Upper lobe of left lung (tissue), 6 donors: ENCODE data around the gene RERE. TPM values are rescaled to one million over a fixed set of nuclear protein-coding genes. Genes with fewer than 3 reads are reported as not detected.

Experiments
- ATAC-seq, 2 donors: fragments of 200-7000 bp; cut with Tn5 transposase; one replicate each; pipeline ENCODE4 v1.9.1; 2022; ENCODE audit warnings: mild to moderate bottlenecking in 2 of 2, moderate library complexity in 2 of 2; ENCODE audit not compliant: low FRiP score in 2 of 2
- DNase-seq, 2 donors: peaks; one replicate each; pipeline ENCODE4 v3.0.0-alpha.2; 2019 to 2020
- H3K27ac ChIP-seq, 4 donors: fragments of 200-600 bp; sonication (generic); one replicate each; pipeline ENCODE4 v1.5.1; 2016 to 2019
- H3K27me3 ChIP-seq, 4 donors: fragments of 200-600 bp; sonication (generic); one replicate each; pipeline ENCODE4 v1.5.1; 2017 to 2019
- H3K36me3 ChIP-seq, 4 donors: fragments of 200-600 bp; sonication (generic); one replicate each; pipeline ENCODE4 v1.5.1; 2016 to 2019
- H3K4me1 ChIP-seq, 4 donors: fragments of 200-600 bp; sonication (generic); one replicate each; pipeline ENCODE4 v1.5.1; 2018 to 2019
- H3K4me3 ChIP-seq, 4 donors: fragments of 200-600 bp; sonication (generic); one replicate each; pipeline ENCODE4 v1.5.1; 2017 to 2019; ENCODE audit warnings: mild to moderate bottlenecking in 2 of 4, moderate library complexity in 1 of 4
- H3K9me3 ChIP-seq, 4 donors: fragments of 200-600 bp; sonication (generic); one replicate each; pipeline ENCODE4 v1.5.1; 2018 to 2019
- CTCF ChIP-seq, 6 experiments: fragments of 450-650 bp in 4 of 6; fragments of 200-600 bp in 2 of 6; sonication (generic) in 2 of 6; IDR thresholded peaks; one replicate each; pipeline ENCODE4 v1.5.1; 2016 to 2019; ENCODE audit warnings: antibody characterized with exemption in 6 of 6
- EP300 ChIP-seq, 4 donors: sonication (generic); formaldehyde crosslinking; IDR thresholded peaks; one replicate each; pipeline ENCODE4 v1.5.1; 2017; ENCODE audit warnings: antibody characterized with exemption in 4 of 4, control low read depth in 2 of 4
- POLR2A ChIP-seq, 4 donors: fragments of 450-650 bp; IDR thresholded peaks; one replicate each; pipeline ENCODE4 v1.5.1; 2016 to 2017; ENCODE audit warnings: antibody characterized with exemption in 4 of 4, mild to moderate bottlenecking in 2 of 4
- POLR2AphosphoS5 ChIP-seq, 2 donors: sonication (generic); formaldehyde crosslinking; IDR thresholded peaks; one replicate each; pipeline ENCODE4 v1.5.1; 2017; ENCODE audit warnings: antibody characterized with exemption in 2 of 2
- WGBS, 2 donors: methylation state at CpG; one replicate each; pipeline ENCODE4 v1.1.5; 2017 to 2018; 5-methylcytosine and 5-hydroxymethylcytosine counted together
- total RNA-seq, 6 donors: library from RNA; depleted of rRNA in 4 of 6; stranded (reverse); fragments of >200 nt in 4 of 6; gene quantifications; one replicate each; pipeline versions ENCODE4 v1.1.0 to v1.2.1, GENCODE V29; 2016 to 2021
- donor health status: DM: no; HTN: no; CAD: no; lungs with moderate emphysema.
- donor health status: DM: no; HTN: yes; CAD: no; lungs with severe emphysema.

The RERE gene
- total RNA-seq, 6 donors from 2014 or later, result 75.5 to 222 (median 104) TPM

GRCh38 chr1:8473121-8473875, 344.1 kb downstream of the RERE start:
- 85 to 92% methylated on average over 4 of the region's 4 CpGs for WGBS, 2 donors
- H3K4me3 ChIP-seq, result no peak overlapping the region
- no peak overlapping the region for H3K27ac ChIP-seq
- TF ChIP-seq EP300 (IDR thresholded peaks at IDR 0.05), result no peak
- TF ChIP-seq CTCF (IDR thresholded peaks at IDR 0.05), result no peak
- TF ChIP-seq POLR2AphosphoS5 (IDR thresholded peaks at IDR 0.05), result no peak
- no peak for TF ChIP-seq POLR2A (IDR thresholded peaks at IDR 0.05)
- no peak for ATAC-seq
- H3K36me3 ChIP-seq, result no peaks in the 10 kb centered on the region
- no peak for DNase-seq
- H3K9me3 ChIP-seq, result no peaks in the 10 kb centered on the region
- H3K4me1 ChIP-seq, result peaks cover 0 to 17% (median 10%) of the 10 kb centered on the region in 4 donors
- no peaks in the 10 kb centered on the region for H3K27me3 ChIP-seq

- DNase-seq, result no peak
- H3K27ac ChIP-seq, result no peak overlapping the region
- no peak overlapping the region for H3K4me3 ChIP-seq
- no peak for TF ChIP-seq CTCF (IDR thresholded peaks at IDR 0.05)
- no peak for TF ChIP-seq POLR2AphosphoS5 (IDR thresholded peaks at IDR 0.05)
- TF ChIP-seq POLR2A (IDR thresholded peaks at IDR 0.05), result no peak
- no peak for TF ChIP-seq EP300 (IDR thresholded peaks at IDR 0.05)
- WGBS, 2 donors, result 88 to 92% methylated on average over 2 of the region's 2 CpGs
- no peak for ATAC-seq
- H3K27me3 ChIP-seq, result no peaks in the 10 kb centered on the region
- peaks cover 0 to 12% (median 8%) of the 10 kb centered on the region in 4 donors for H3K4me1 ChIP-seq
- H3K36me3 ChIP-seq, result no peaks in the 10 kb centered on the region
- no peaks in the 10 kb centered on the region for H3K9me3 ChIP-seq
Measured at GRCh38 chr1:8472668-8473067, 344.8 kb downstream of the RERE start.

- no peaks in the 10 kb centered on the region for H3K27me3 ChIP-seq
- no peak for DNase-seq
- H3K36me3 ChIP-seq, result no peaks in the 10 kb centered on the region
- TF ChIP-seq POLR2A (IDR thresholded peaks at IDR 0.05), result no peak
- no peak for TF ChIP-seq CTCF (IDR thresholded peaks at IDR 0.05)
- no peak for TF ChIP-seq EP300 (IDR thresholded peaks at IDR 0.05)
- TF ChIP-seq POLR2AphosphoS5 (IDR thresholded peaks at IDR 0.05), result no peak
- no peak overlapping the region for H3K4me3 ChIP-seq
- ATAC-seq, result no peak
- H3K4me1 ChIP-seq, result peaks cover under 1 to 17% (median 12%) of the 10 kb centered on the region in 4 donors
- WGBS, 2 donors, result 92 to 93% methylated on average over 5 of the region's 5 CpGs
- H3K9me3 ChIP-seq, result no peaks in the 10 kb centered on the region
- H3K27ac ChIP-seq, result no peak overlapping the region
Measured at GRCh38 chr1:8471451-8471850, 346.0 kb downstream of the RERE start.

GRCh38 chr1:8468751-8469150, 348.7 kb downstream of the RERE start:
- Histone ChIP-seq H3K4me1 (peaks cover 26 to 36% (median 32%) of the 10 kb centered on the region in 4 donors), H3K4me3 (no peak overlapping the region), H3K36me3 (no peaks in the 10 kb centered on the region), H3K27ac (no peak overlapping the region), H3K27me3 (no peaks in the 10 kb centered on the region), H3K9me3 (no peaks in the 10 kb centered on the region)
- 94 to 97% methylated on average over 4 of the region's 4 CpGs for WGBS, 2 donors
- TF ChIP-seq POLR2A (IDR thresholded peaks at IDR 0.05) (no peak), CTCF (IDR thresholded peaks at IDR 0.05) (no peak), EP300 (IDR thresholded peaks at IDR 0.05) (no peak), POLR2AphosphoS5 (IDR thresholded peaks at IDR 0.05) (no peak)
- ATAC-seq, result no peak
- DNase-seq, result no peak

GRCh38 chr1:8467308-8467707, 350.1 kb downstream of the RERE start:
- H3K36me3 ChIP-seq, result no peaks in the 10 kb centered on the region
- WGBS, 2 donors, result 59 to 73% methylated on average over 3 of the region's 3 CpGs
- ATAC-seq, result no peak
- no peak for TF ChIP-seq CTCF (IDR thresholded peaks at IDR 0.05)
- no peak for TF ChIP-seq EP300 (IDR thresholded peaks at IDR 0.05)
- no peak for TF ChIP-seq POLR2A (IDR thresholded peaks at IDR 0.05)
- no peak for TF ChIP-seq POLR2AphosphoS5 (IDR thresholded peaks at IDR 0.05)
- H3K9me3 ChIP-seq, result no peaks in the 10 kb centered on the region
- no peak for DNase-seq
- H3K27ac ChIP-seq, result peak overlapping the region in 1 of 4 donors; percentile 87
- H3K4me1 ChIP-seq, result peaks cover 41 to 50% (median 46%) of the 10 kb centered on the region in 4 donors
- H3K27me3 ChIP-seq, result no peaks in the 10 kb centered on the region
- H3K4me3 ChIP-seq, result no peak overlapping the region
